ENCODE measurements around the gene SORBS1. TPM values are rescaled to one million over a fixed set of nuclear protein-coding genes. Genes with fewer than 3 reads are reported as not detected.

Gene SORBS1
- total and polyA plus RNA-seq, 3 donors from 2014 or later: 34.4 to 46.6 (median 38.8) TPM

DNA sequence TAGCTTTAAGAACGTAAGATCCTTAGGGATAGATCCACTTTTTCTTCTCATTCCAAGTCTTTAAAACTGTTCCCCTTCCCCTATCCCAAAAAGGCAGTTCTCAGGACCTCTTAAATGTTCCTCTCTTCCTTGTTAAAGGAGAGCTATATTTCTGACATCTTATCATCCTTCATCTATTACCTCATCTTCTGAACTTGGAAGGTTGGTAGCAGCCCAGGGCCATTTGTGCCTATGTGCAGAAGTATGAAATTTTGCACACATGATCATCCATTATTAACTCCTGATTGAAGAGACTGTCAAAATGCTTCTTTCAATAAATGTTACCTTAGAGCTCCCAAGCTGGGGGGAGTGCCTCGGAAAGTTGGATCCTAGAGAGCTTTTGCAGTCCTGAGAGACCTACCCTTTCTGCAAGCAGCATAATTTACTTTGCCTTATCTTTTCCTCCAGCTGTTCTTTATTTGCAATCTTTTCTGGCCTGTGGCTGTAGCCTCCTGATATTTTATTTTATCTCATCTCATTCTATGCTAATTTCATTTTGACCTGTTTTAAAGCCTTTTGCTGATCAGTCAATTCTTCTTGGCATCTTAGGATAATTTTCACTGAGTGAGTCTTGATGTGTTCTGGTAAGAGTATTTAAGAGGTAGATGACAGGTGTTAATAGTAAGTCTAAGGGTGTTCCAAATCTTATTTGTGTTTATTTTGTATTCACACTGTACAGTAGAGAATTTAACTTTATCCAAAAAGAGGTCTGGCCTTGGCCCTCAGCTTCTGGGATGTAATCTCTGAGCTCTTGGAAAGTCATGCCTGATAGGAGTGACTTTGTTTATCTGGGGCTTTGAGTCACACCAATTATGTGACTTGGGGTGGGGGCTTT is 135.3 kb downstream of the SORBS1 start:
- Histone ChIP-seq H3K4me1 (no peaks in the 10 kb centered on the region), H3K9me3 (no peaks in the 10 kb centered on the region), H3K27me3 (no peaks in the 10 kb centered on the region), H3K36me3 (ENCODE audit: low read depth, missing control alignments) (no peaks in the 10 kb centered on the region), H3K4me3 (no peak overlapping the region), H3K27ac (no peak overlapping the region)
- no peak for DNase-seq
- intact Hi-C loops (cut with DNase I; ENCODE audit: low total_unique reads): no loop called here
- 70 to 73% methylated on average over 2 of the region's 2 CpGs for WGBS, 2 donors
- TF ChIP-seq, protein P1, sequence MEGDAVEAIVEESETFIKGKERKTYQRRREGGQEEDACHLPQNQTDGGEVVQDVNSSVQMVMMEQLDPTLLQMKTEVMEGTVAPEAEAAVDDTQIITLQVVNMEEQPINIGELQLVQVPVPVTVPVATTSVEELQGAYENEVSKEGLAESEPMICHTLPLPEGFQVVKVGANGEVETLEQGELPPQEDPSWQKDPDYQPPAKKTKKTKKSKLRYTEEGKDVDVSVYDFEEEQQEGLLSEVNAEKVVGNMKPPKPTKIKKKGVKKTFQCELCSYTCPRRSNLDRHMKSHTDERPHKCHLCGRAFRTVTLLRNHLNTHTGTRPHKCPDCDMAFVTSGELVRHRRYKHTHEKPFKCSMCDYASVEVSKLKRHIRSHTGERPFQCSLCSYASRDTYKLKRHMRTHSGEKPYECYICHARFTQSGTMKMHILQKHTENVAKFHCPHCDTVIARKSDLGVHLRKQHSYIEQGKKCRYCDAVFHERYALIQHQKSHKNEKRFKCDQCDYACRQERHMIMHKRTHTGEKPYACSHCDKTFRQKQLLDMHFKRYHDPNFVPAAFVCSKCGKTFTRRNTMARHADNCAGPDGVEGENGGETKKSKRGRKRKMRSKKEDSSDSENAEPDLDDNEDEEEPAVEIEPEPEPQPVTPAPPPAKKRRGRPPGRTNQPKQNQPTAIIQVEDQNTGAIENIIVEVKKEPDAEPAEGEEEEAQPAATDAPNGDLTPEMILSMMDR (IDR thresholded peaks at IDR 0.05): no peak
- no peak for TF ChIP-seq POLR2A (IDR thresholded peaks at IDR 0.05)

DNA sequence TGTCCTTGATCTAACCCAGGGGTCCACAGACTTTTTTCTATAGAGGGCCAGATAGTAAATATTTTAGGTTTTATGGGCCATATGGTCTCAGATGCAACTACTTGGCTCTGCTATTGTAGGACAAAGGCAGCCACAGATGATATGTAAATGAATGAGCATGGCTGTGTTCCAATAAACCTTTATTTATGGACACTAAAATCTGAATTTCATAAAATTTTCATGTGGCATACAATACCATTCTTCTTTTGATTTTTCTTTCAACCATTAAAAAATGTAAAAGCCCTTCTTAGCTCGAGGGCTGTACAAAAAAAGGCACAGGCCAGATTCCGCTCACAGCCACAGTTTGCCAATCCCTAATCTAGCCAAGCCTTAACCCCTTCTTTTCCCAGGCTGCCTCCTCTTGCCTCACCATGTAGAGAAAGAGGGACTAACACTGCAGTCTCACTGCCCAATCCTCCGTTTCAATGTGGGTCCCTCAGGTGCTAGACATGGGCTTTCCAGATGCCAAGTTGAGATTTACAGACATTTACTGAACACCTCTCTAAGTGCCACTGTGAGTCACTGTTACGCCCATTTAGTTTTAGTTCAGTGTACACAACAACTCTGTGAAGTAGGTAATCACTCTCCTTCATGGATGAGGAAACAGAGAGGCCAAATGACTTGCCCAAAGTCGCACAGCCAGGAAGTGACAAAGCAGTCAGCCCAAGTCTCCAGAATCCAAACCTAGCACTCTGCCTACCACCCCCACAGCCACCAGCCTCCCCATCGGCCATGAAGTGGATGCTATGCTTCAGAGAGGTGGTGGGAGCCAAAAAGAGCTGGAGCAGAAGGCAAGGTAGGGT is 137.8 kb downstream of the SORBS1 start:
- Histone ChIP-seq H3K36me3 (ENCODE audit: low read depth, missing control alignments) (no peaks in the 10 kb centered on the region), H3K4me3 (no peak overlapping the region), H3K27ac (no peak overlapping the region), H3K27me3 (no peaks in the 10 kb centered on the region), H3K4me1 (no peaks in the 10 kb centered on the region), H3K9me3 (no peaks in the 10 kb centered on the region)
- no peak for DNase-seq
- no peak for TF ChIP-seq POLR2A (IDR thresholded peaks at IDR 0.05)
- TF ChIP-seq, protein P1 (IDR thresholded peaks at IDR 0.05): no peak
- WGBS, 2 donors: 84 to 86% methylated on average over 6 of the region's 6 CpGs
- intact Hi-C loops (cut with DNase I; ENCODE audit: low total_unique reads): no loop called here

DNA sequence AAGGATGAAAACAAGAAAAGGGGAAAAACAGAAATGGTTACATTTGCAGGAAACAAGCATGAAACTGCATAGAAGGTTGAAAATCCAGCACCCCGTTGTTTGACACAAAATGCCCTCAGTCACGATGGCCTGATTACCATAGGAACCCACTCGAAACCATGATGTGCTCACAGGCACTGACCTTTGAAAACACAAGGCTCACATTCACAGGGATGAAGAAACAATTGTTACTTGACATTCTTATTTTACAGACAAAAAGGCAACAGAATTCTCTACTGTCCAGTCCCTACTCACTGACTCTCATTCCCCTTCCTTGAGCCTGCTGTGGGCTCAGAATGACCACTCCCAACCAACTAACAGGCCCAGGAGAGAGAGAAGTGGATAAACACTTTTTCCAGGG is 138.9 kb downstream of the SORBS1 start:
- Histone ChIP-seq H3K36me3 (ENCODE audit: low read depth, missing control alignments) (no peaks in the 10 kb centered on the region), H3K27ac (no peak overlapping the region), H3K4me3 (no peak overlapping the region), H3K9me3 (no peaks in the 10 kb centered on the region), H3K4me1 (no peaks in the 10 kb centered on the region), H3K27me3 (no peaks in the 10 kb centered on the region)
- intact Hi-C loops (cut with DNase I; ENCODE audit: low total_unique reads): no loop called here
- no peak for DNase-seq
- no peak for TF ChIP-seq POLR2A (IDR thresholded peaks at IDR 0.05)
- TF ChIP-seq, protein P1 (IDR thresholded peaks at IDR 0.05): no peak
- 58 to 81% methylated on average over 3 of the region's 3 CpGs for WGBS, 2 donors

DNA sequence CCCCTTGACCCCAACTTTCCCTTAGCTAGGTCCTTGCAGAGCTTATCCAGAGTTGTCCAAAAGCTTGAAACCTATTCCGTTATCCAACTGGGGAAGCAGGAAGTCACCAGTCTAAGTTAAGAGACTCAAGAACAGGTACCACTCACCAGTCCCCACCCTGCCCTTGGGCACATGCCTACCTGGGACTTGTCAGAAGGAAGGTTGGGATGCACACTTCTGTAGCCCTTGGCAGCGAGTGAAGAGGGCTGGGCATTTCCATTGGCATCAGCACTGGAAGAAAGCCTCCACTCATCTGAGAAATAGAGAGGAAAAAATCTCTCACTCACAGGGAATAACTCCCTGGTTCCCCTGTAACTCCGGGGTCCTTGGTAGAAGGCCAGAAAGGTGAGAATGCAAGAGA is 139.4 kb downstream of the SORBS1 start:
- no peaks in the 10 kb centered on the region for H3K9me3 ChIP-seq
- intact Hi-C loops (cut with DNase I; ENCODE audit: low total_unique reads): no loop called here
- TF ChIP-seq, protein P1 (IDR thresholded peaks at IDR 0.05): no peak
- no peak for TF ChIP-seq POLR2A (IDR thresholded peaks at IDR 0.05)
- DNase-seq: no peak
- no peaks in the 10 kb centered on the region for H3K36me3 ChIP-seq (ENCODE audit: low read depth, missing control alignments)
- no peaks in the 10 kb centered on the region for H3K27me3 ChIP-seq
- no peak overlapping the region for H3K4me3 ChIP-seq
- 86 to 96% methylated on average over 3 of the region's 3 CpGs for WGBS, 2 donors
- H3K4me1 ChIP-seq: no peaks in the 10 kb centered on the region
- H3K27ac ChIP-seq: no peak overlapping the region

Measured in testis (tissue), 3 donors.